IPS DF 6.9 (cell line): ENCODE measurements around the gene APBB2.

ENCODE experiments used
- DNase-seq: peaks from one replicate; pipeline ENCODE4 v3.0.0-alpha.2; 2013; ENCODE audit warnings: low read depth, low spot score
- H3K27ac ChIP-seq: one replicate; pipeline ENCODE4 v1.5.1; 2013; ENCODE audit warnings: low read length, control low read depth
- H3K27me3 ChIP-seq: 2 replicates; pipeline ENCODE4 v1.6.1; 2013; ENCODE audit warnings: mild to moderate bottlenecking, low read length; ENCODE audit not compliant: control insufficient read depth, insufficient read depth
- H3K36me3 ChIP-seq: 2 replicates; pipeline ENCODE4 v1.6.1; 2013; ENCODE audit warnings: low read length; ENCODE audit not compliant: control insufficient read depth, insufficient read depth
- H3K4me1 ChIP-seq: 2 replicates; pipeline ENCODE4 v1.6.1; 2013; ENCODE audit warnings: low read length; ENCODE audit not compliant: control insufficient read depth, insufficient read depth
- H3K4me3 ChIP-seq: 2 replicates; pipeline ENCODE4 v1.5.1; 2013; ENCODE audit warnings: mild to moderate bottlenecking, low read length
- H3K9me3 ChIP-seq: 2 replicates; pipeline ENCODE4 v1.6.1; 2013; ENCODE audit warnings: low read length, inconsistent platforms; ENCODE audit not compliant: control insufficient read depth, insufficient read depth
- WGBS: extraction: QIAGEN DNeasy Blood & Tissue Kit; methylation state at CpG from one replicate; pipeline ENCODE4 v1.1.7; 2013; ENCODE audit warnings: mixed read lengths, missing lambda C conversion rate; ENCODE audit not compliant: insufficient read length, insufficient coverage; 5-methylcytosine and 5-hydroxymethylcytosine counted together

APBB2 gene

GRCh38 chr4:41142376-41143310 is 71.7 kb downstream of the APBB2 start:
- no peak overlapping the region for H3K27ac ChIP-seq
- no peak overlapping the region for H3K4me3 ChIP-seq
- H3K27me3 ChIP-seq: no peaks in the 10 kb centered on the region
- no peaks in the 10 kb centered on the region for H3K36me3 ChIP-seq
- DNase-seq: no peak
- H3K4me1 ChIP-seq: 0 out of 2 replicates have a peak, but pooled peaks cover 2% of the 10 kb centered on the region
- WGBS: no CpG with 5 or more reads among the region's 10 CpGs
- H3K9me3 ChIP-seq: no peaks in the 10 kb centered on the region

- no CpG with 5 or more reads among the region's 1 CpG for WGBS
- Histone ChIP-seq H3K36me3 (no peaks in the 10 kb centered on the region), H3K9me3 (no peaks in the 10 kb centered on the region), H3K4me3 (no peak overlapping the region), H3K4me1 (0 out of 2 replicates have a peak, but pooled peaks cover 2% of the 10 kb centered on the region), H3K27ac (no peak overlapping the region), H3K27me3 (no peaks in the 10 kb centered on the region)
- DNase-seq: no peak
Measured at GRCh38 chr4:41141900-41142299, 72.4 kb downstream of the APBB2 start.

DNA sequence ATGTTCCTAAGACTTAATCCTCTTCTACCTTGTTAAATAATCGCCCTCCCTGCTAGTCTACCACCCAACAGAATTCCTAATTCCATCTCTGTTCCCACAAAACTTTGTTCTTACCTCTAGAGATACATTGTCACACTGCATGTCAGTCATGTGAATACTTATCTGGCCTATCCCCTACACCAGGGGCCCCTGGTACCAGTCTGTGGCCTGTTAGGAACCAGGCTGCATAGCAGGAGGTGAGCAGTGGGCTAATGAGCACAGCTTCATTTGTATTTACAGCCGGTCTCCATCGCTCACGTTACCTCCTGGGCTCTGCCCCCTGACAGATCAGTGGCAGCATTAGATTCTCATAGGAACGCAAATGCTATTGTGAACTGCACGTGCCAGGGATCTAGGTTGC is 73.9 kb downstream of the APBB2 start:
- Histone ChIP-seq H3K4me3 (no peak overlapping the region), H3K27ac (no peak overlapping the region), H3K27me3 (no peaks in the 10 kb centered on the region), H3K36me3 (no peaks in the 10 kb centered on the region), H3K9me3 (no peaks in the 10 kb centered on the region), H3K4me1 (no peaks in the 10 kb centered on the region)
- no CpG with 5 or more reads among the region's 6 CpGs for WGBS
- no peak for DNase-seq

- H3K9me3 ChIP-seq: no peaks in the 10 kb centered on the region
- no peak overlapping the region for H3K4me3 ChIP-seq
- H3K27me3 ChIP-seq: no peaks in the 10 kb centered on the region
- H3K4me1 ChIP-seq: peaks cover 3% of the 10 kb centered on the region; the same call in 1 of the 2 replicates
- no CpG with 5 or more reads among the region's 7 CpGs for WGBS
- no peaks in the 10 kb centered on the region for H3K36me3 ChIP-seq
- DNase-seq: no peak
- no peak overlapping the region for H3K27ac ChIP-seq
Measured at GRCh38 chr4:41137879-41138278, 76.5 kb downstream of the APBB2 start.

DNA sequence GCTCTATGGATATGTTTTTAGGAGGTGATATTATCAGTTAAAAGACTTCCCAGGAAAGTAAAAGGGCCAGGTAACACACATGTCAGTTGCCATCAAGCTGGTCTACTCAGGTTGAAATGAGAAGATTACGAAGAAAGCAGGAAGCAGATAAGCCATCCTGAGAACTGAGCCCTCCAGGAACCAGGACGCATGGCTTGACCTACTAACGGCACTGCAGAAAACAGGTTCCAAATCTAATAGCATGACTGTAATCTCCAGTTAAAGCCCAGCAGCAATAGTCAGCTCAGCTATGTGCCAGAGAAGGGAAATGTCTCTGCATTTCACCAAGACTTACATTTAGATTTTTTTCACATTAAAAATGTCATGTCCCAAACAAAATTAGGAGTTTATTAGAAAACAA is 77.9 kb downstream of the APBB2 start:
- no CpG with 5 or more reads among the region's 3 CpGs for WGBS
- peaks cover 3% of the 10 kb centered on the region; the same call in 1 of the 2 replicates for H3K4me1 ChIP-seq
- no peak overlapping the region for H3K27ac ChIP-seq
- H3K36me3 ChIP-seq: no peaks in the 10 kb centered on the region
- no peaks in the 10 kb centered on the region for H3K27me3 ChIP-seq
- H3K9me3 ChIP-seq: no peaks in the 10 kb centered on the region
- H3K4me3 ChIP-seq: no peak overlapping the region
- no peak for DNase-seq

DNA sequence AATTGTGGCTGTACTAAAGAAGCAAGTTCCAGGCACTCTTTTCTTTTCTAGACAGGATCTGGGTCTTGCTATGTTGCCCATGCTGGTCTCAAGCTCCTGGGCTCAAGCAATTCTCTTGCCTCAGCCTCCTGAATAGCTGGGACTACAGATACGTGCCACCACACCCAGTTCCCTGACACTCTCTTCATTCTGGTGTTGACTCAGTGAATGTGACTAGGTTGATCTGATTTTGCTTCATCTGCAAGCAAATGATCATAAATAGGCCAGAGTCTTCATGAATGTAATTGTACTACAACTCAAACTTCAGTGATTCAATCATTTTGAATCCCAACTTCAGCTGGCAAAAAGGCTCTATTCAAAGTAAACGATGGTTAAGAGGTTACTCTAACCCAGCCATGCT is 78.5 kb downstream of the APBB2 start:
- Histone ChIP-seq H3K36me3 (no peaks in the 10 kb centered on the region), H3K9me3 (no peaks in the 10 kb centered on the region), H3K4me3 (no peak overlapping the region), H3K27ac (no peak overlapping the region), H3K27me3 (no peaks in the 10 kb centered on the region), H3K4me1 (peaks cover 3% of the 10 kb centered on the region; the same call in 1 of the 2 replicates)
- WGBS: no CpG with 5 or more reads among the region's 2 CpGs
- DNase-seq: no peak

DNA sequence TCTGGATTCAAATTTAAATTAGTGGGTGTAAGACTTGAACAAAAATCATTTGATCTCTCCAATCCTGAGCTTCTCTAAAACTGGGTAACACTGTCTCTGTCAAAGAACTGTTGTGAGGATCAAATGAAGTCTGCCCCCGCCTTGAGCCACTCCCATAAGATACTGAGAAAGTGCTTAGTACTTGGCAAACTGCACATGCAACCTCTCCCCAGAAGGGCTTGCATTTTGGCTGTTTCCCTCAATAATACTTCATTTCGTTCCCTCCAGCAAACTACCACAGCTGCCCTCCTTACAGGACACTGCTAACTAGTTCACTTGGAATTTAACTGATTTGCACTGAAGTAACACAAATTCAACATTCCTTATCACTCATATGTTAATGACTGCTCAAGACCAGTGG is 79.8 kb downstream of the APBB2 start:
- Histone ChIP-seq H3K4me1 (peaks cover 3% of the 10 kb centered on the region; the same call in 1 of the 2 replicates), H3K4me3 (no peak overlapping the region), H3K27ac (no peak overlapping the region), H3K27me3 (no peaks in the 10 kb centered on the region), H3K36me3 (no peaks in the 10 kb centered on the region), H3K9me3 (no peaks in the 10 kb centered on the region)
- WGBS: no CpG with 5 or more reads among the region's 2 CpGs
- DNase-seq: no peak

DNA sequence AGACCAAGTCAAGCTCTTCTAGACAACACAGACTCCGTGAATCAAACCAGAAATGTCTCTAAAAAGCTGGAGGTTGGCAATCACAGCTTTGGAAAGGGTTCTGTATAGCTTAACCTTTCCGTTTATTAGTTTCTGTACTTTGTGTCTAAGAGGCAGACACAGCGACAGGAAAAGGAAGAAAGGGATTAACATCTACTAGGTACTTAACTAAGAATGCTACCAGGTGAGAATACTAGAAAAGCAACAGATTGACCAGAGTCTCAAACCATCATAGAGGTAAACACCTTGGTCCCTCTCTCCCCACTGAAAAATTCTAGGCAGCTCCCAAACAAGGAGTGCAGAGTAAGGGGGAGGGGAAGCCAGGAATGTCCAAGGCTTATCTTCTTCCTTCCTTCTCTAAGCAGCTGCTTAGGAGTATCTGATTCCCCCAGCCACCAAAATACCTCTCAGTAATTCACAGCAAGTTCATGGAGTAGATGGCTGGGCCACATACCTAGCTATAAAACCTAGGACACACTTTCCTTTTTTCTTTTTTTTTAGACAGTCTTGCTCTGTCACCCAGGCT is 80.8 kb downstream of the APBB2 start:
- DNase-seq: no peak
- Histone ChIP-seq H3K27me3 (no peaks in the 10 kb centered on the region), H3K9me3 (no peaks in the 10 kb centered on the region), H3K36me3 (no peaks in the 10 kb centered on the region), H3K4me3 (no peak overlapping the region), H3K27ac (no peak overlapping the region), H3K4me1 (peaks cover 3% of the 10 kb centered on the region; the same call in 1 of the 2 replicates)
- WGBS: no CpG with 5 or more reads among the region's 3 CpGs

DNA sequence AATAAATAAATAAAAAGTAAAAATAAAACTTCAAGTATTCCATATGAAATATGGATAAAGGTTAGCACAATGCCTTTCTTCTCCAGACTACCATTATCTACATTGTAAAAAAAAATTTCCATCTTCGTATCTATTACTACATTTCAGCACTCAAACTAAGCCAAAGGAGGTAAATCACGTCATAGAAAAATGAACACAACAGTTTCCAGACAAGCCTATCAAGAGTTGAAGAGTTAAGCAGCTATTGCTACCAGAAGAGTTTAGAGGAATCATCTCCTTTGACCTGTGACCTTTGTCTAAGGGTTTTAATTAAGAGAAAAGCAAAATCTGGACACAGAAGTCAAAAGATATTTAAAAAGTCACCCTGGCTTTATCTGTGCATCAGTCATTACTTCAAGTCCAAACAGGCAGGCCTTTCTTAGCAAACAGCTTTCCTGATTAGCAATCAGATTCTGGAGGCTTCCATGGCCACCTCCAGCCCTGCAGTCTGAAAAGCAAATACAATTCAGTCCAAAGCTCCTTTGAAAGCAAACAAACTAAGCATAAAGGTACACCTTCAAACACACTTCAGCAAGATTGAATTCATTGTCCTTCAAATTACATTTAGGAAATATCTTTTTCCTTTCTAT is 82.2 kb downstream of the APBB2 start:
- Histone ChIP-seq H3K4me3 (no peak overlapping the region), H3K4me1 (peaks cover 3% of the 10 kb centered on the region; the same call in 1 of the 2 replicates), H3K27ac (no peak overlapping the region), H3K36me3 (no peaks in the 10 kb centered on the region), H3K27me3 (no peaks in the 10 kb centered on the region), H3K9me3 (no peaks in the 10 kb centered on the region)
- no peak for DNase-seq
- WGBS: 100% methylated on average over 2 of the region's 2 CpGs

GRCh38 chr4:41129936-41130440 is 84.4 kb downstream of the APBB2 start:
- Histone ChIP-seq H3K9me3 (no peaks in the 10 kb centered on the region), H3K27ac (no peak overlapping the region), H3K27me3 (no peaks in the 10 kb centered on the region), H3K4me1 (peaks cover 3% of the 10 kb centered on the region; the same call in 1 of the 2 replicates), H3K4me3 (no peak overlapping the region), H3K36me3 (no peaks in the 10 kb centered on the region)
- WGBS: 100% methylated on average over 1 of the region's 6 CpGs
- no peak for DNase-seq
